ENCODE results near the gene KCNB1. TPM values are rescaled to one million over a fixed set of nuclear protein-coding genes. Genes with fewer than 3 reads are reported as not detected.

KCNB1 gene
- total RNA-seq, 1 experiment from 2014 or later = 0.09 TPM

DNA sequence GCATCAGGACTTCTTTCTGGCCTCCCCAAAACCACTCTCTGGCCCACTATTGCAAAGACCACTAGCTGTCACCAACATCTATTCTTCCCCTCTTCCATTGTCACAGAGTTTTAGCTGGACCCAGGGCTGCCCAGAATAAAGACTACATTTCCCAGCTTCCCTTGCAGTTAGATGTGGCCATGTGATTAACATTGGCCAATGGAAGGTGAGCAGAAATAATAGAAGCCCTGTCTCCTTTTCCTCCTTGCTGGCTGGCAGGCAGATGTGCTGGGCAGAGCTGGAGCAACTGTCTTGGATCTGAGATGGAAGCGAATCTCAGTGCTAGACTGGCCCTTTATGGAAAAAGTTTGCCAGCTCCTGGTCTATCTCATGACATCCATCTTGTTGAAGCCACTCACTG is 97.0 kb downstream of the KCNB1 start:
- BruUV-seq (replicated peaks) = no TSS peak
- TF ChIP-seq, protein P1, sequence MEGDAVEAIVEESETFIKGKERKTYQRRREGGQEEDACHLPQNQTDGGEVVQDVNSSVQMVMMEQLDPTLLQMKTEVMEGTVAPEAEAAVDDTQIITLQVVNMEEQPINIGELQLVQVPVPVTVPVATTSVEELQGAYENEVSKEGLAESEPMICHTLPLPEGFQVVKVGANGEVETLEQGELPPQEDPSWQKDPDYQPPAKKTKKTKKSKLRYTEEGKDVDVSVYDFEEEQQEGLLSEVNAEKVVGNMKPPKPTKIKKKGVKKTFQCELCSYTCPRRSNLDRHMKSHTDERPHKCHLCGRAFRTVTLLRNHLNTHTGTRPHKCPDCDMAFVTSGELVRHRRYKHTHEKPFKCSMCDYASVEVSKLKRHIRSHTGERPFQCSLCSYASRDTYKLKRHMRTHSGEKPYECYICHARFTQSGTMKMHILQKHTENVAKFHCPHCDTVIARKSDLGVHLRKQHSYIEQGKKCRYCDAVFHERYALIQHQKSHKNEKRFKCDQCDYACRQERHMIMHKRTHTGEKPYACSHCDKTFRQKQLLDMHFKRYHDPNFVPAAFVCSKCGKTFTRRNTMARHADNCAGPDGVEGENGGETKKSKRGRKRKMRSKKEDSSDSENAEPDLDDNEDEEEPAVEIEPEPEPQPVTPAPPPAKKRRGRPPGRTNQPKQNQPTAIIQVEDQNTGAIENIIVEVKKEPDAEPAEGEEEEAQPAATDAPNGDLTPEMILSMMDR (IDR thresholded peaks at IDR 0.05; ENCODE audit: insufficient read depth in 1 of 2, low read depth in 1 of 2, low read length in 1 of 2, severe bottlenecking in 1 of 2, unreplicated experiment in 1 of 2) = no peak
- Mint-ChIP-seq H3K9me3 (ENCODE audit: unreplicated experiment) (no peaks in the 10 kb centered on the region), H3K4me1 (ENCODE audit: low read depth, unreplicated experiment) (no peaks in the 10 kb centered on the region), H3K27ac (ENCODE audit: unreplicated experiment) (no peak overlapping the region), H3K27me3 (ENCODE audit: insufficient read depth, unreplicated experiment) (peaks cover 23% of the 10 kb centered on the region), H3K4me3 (ENCODE audit: unreplicated experiment) (no peak overlapping the region), H3K36me3 (ENCODE audit: insufficient read depth, unreplicated experiment) (no peaks in the 10 kb centered on the region)
- DNase-seq = peak; percentile 69
- no peak overlapping the region for H3K4me3 ChIP-seq (ENCODE audit: low read depth, low read length)
- H3K36me3 ChIP-seq (ENCODE audit: control insufficient read depth, insufficient read depth, low read length) = no peaks in the 10 kb centered on the region
- intact Hi-C loops (cut with micrococcal nuclease; ENCODE audit: unreplicated experiment) = no loop called here
- no peaks in the 10 kb centered on the region; the same call in 1 of the 2 replicates for H3K27me3 ChIP-seq (replicated peaks; ENCODE audit: control insufficient read depth, insufficient read depth, low read length)
- POLR2A ChIA-PET = no interaction called here
- CTCF ChIA-PET = interaction anchor here (0.7 to 3.3 kb wide), 15 partner anchors 9 to 525 kb away, joined by 3 to 56 read pairs (median 4); no protein-coding TSS in a partner anchor
- no peaks in the 10 kb centered on the region for H3K4me1 ChIP-seq
- no peaks in the 10 kb centered on the region for H3K9me3 ChIP-seq

DNA sequence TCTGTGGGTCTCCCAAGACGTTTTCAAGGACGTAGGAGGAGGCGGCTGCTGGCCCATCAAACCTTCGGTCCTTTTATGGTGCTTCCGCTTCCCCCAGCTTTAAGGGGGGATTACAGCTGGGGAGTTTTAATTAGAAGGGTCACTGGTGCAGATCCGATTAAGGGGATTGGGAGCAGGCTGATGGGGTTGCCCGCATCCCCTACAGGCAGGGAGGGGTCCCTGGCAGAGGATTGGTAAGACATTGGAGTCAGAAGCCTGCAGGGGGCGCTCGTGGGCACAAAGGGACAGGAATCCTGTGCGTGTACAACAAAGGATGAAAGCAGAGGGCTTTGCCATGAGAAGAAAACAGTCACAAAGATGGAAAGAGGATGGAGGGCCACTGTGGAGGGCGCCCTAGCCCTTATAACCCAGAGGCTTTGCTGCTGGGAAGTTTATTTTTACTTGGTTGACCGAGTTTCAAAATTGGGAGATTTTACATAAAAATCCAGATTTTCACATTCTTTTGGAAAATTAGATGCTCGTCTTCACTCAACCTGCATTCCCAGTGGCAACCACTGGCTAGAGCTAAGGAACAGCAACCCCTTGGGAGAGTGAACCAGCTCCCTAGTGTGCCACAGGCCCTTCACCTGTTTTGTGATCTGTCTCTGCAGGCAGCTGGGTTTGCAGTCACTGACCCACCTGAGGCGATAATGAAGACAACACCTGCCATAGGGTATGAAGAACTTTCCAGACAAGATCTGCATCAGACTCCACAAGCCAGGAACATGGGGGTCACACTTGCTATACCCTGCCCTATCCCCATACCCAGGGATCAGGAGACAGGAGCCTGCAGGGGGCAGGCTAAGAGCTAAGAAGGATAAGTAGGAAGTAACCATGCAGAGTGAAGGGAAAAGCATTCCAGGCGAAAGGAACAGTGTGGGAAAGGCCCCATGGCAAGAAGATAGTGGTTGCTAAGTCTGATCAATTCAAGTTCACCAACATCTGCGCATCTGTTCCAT is 97.7 kb downstream of the KCNB1 start:
- H3K9me3 ChIP-seq = no peaks in the 10 kb centered on the region
- Mint-ChIP-seq H3K9me3 (ENCODE audit: unreplicated experiment) (no peaks in the 10 kb centered on the region), H3K4me1 (ENCODE audit: low read depth, unreplicated experiment) (no peaks in the 10 kb centered on the region), H3K36me3 (ENCODE audit: insufficient read depth, unreplicated experiment) (no peaks in the 10 kb centered on the region), H3K27ac (ENCODE audit: unreplicated experiment) (no peak overlapping the region), H3K4me3 (ENCODE audit: unreplicated experiment) (no peak overlapping the region), H3K27me3 (ENCODE audit: insufficient read depth, unreplicated experiment) (peaks cover 21% of the 10 kb centered on the region)
- intact Hi-C loops (cut with micrococcal nuclease; ENCODE audit: unreplicated experiment) = loop anchor here (1.0 kb wide), 2 partner anchors 100 to 124 kb away; no protein-coding TSS in a partner anchor
- POLR2A ChIA-PET = no interaction called here
- no peaks in the 10 kb centered on the region for H3K27me3 ChIP-seq (replicated peaks; ENCODE audit: control insufficient read depth, insufficient read depth, low read length)
- CTCF ChIA-PET = interaction anchor here (0.7 to 3.3 kb wide), 16 partner anchors 9 to 525 kb away, joined by 3 to 56 read pairs (median 4); no protein-coding TSS in a partner anchor
- no TSS peak for BruUV-seq (replicated peaks)
- no peaks in the 10 kb centered on the region for H3K4me1 ChIP-seq
- no peaks in the 10 kb centered on the region for H3K36me3 ChIP-seq (ENCODE audit: control insufficient read depth, insufficient read depth, low read length)
- TF ChIP-seq, protein P1 (IDR thresholded peaks at IDR 0.05; ENCODE audit: insufficient read depth in 1 of 2, low read depth in 1 of 2, low read length in 1 of 2, severe bottlenecking in 1 of 2, unreplicated experiment in 1 of 2) = peak; percentile 93 to 96
- peak; percentile 87 to 91 for DNase-seq
- no peak overlapping the region for H3K4me3 ChIP-seq (ENCODE audit: low read depth, low read length)

GRCh38 chr20:49381558-49382493 is 100.6 kb downstream of the KCNB1 start:
- BruUV-seq (replicated peaks) = no TSS peak
- Mint-ChIP-seq H3K4me1 (ENCODE audit: low read depth, unreplicated experiment) (no peaks in the 10 kb centered on the region), H3K27ac (ENCODE audit: unreplicated experiment) (no peak overlapping the region), H3K9me3 (ENCODE audit: unreplicated experiment) (no peaks in the 10 kb centered on the region), H3K4me3 (ENCODE audit: unreplicated experiment) (no peak overlapping the region), H3K36me3 (ENCODE audit: insufficient read depth, unreplicated experiment) (no peaks in the 10 kb centered on the region), H3K27me3 (ENCODE audit: insufficient read depth, unreplicated experiment) (peaks cover 14% of the 10 kb centered on the region)
- TF ChIP-seq, protein P1 (IDR thresholded peaks at IDR 0.05; ENCODE audit: insufficient read depth in 1 of 2, low read depth in 1 of 2, low read length in 1 of 2, severe bottlenecking in 1 of 2, unreplicated experiment in 1 of 2) = no peak
- intact Hi-C loops (cut with micrococcal nuclease; ENCODE audit: unreplicated experiment) = no loop called here
- ChIA-PET CTCF (interaction anchor here (1.4 kb wide), 1 partner anchor 29 kb away, joined by 5 read pairs; no protein-coding TSS in a partner anchor), POLR2A (no interaction called here)
- Histone ChIP-seq H3K27me3 (replicated peaks; ENCODE audit: control insufficient read depth, insufficient read depth, low read length) (no peaks in the 10 kb centered on the region; the same call in 1 of the 2 replicates), H3K9me3 (no peaks in the 10 kb centered on the region), H3K4me1 (no peaks in the 10 kb centered on the region), H3K4me3 (ENCODE audit: low read depth, low read length) (no peak overlapping the region), H3K36me3 (ENCODE audit: control insufficient read depth, insufficient read depth, low read length) (no peaks in the 10 kb centered on the region)
- DNase-seq = no peak

All from Caco-2 (cell line).